Keratinocyte (primary cell): Measurements from ENCODE around the gene TNFSF15.

Source experiments
- CTCF ChIP-seq, 3 experiments: IDR thresholded peaks in 1 of 3; conservative IDR thresholded peaks in 1 of 3; optimal IDR thresholded peaks in 1 of 3; 2 replicates in 2 of 3; 3 replicates in 1 of 3; pipeline versions ENCODE3 to v1.5.1; 2011; ENCODE audit warnings: low read length in 3 of 3, mild to moderate bottlenecking in 3 of 3, moderate library complexity in 2 of 3, control low read depth in 1 of 3, inconsistent platforms in 1 of 3; ENCODE audit not compliant: insufficient read depth in 2 of 3; ENCODE audit errors: extremely low read depth in 1 of 3
- EZH2 ChIP-seq: IDR thresholded peaks from one replicate; pipeline ENCODE4 v1.6.1; 2012; ENCODE audit warnings: inconsistent platforms, mild to moderate bottlenecking, low read length, moderate library complexity

- TF ChIP-seq CTCF (optimal IDR thresholded peaks at IDR 0.05 in 1 of 3, IDR thresholded peaks at IDR 0.05 in 1 of 3, conservative IDR thresholded peaks at IDR 0.05 in 1 of 3; ENCODE audit: extremely low read depth in 1 of 3, insufficient read depth in 2 of 3, low read length in 3 of 3) (no peak), EZH2 (no peak)
These were observed 21.9 kb upstream of the TNFSF15 start for GRCh38 chr9:114827641-114828302.
